ENCODE results near the gene RNF149.

RNF149 gene

DNA sequence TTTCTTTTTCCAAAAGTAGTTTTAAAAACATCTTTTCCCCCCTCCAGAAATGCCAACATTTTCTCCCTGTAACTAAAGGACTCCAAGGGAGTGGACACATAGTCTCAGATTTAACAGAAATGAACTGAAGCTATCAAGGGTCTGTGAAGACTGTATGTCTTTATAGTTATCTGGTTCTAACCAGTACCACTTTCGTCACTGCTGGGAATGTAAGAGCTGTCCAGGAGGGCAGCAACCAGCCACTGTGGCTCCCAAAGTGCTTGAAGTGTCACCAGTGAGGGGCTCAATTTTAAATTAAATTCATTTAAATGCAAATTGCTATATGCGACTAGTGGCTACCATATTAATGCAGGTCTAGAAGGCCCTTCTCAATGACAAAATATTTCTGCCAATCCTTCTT is 15.0 kb downstream of the RNF149 start:
- DNase-seq: no peak

DNA sequence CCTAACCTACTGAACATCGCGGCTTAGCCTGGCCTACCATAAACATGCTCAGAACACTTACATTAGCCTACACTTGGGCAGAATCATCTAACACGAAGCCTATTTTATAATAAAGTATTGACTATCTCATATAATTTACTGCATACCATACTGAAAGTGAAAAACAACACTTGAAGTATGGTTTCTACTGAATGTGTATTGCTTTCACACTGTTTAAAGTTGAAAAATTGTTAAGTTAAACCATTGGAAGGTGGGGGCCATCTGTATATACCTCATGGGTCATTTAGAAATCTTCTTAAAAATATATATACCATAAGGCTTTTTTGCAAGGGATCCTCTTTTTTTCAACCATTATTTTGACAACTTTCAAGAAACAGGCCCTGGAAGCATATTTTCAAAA is 16.5 kb downstream of the RNF149 start:
- no peak for DNase-seq

- no peak for DNase-seq
Measured at GRCh38 chr2:101290711-101291110, 17.8 kb downstream of the RNF149 start.

GRCh38 chr2:101287303-101287702 is 21.2 kb downstream of the RNF149 start:
- no peak for DNase-seq

DNA sequence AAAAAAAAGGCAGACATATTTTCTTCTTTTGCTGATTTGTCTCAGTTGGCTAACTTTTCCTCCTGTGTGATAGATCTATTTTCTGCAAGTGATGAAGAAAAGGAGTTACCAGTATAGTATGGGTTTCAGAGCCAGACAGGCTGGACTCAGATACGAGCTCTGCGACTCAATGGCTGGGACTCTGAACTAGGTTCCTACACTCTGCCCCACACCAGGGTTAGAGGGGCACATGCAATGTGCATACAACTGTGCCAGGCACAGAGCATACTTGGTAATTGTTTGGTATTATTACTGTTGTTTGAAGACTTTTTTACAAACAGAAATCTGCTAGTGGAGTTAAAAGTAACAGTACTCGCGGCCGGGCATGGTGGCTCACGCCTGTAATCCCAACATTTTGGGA is 21.8 kb downstream of the RNF149 start:
- no peak for DNase-seq

DNA sequence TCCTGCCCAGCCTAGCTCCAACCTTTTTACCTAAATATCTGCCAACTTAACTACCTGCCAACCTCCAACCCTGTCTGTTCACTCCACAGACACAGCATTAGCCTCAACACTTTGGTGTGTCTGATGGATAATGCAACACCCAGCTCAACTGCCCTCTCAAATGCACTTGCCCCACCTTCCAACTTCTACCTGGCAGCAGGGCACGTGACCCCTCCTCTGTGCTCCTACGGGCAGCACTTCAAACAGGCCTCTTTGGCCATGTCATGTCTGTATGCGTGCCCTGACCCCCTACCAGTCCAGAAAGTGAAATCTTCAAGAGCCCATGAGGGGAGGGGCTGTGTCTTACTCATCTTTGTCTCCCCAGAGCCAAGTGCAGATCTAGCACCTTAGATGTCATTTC is 25.5 kb downstream of the RNF149 start:
- DNase-seq: no peak

DNA sequence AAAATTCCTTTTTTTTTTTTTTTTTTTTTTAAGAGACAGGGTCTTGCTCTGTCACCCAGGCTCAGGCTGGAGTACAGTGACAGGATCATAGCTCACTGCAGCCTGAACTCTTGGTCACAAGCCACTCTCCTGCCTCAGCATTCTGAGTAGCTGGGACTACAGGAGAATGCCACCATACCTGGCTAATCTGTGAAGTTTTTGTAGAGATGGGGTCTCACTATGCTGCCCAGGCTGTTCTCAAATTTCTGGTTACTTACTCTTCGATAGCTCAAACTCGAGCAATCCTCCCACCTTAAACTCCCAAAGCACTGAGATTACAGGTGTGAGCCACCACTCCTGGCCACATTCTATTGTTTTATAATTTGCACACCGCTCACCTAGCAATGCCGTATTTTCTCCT is 27.0 kb downstream of the RNF149 start:
- no peak for DNase-seq

DNA sequence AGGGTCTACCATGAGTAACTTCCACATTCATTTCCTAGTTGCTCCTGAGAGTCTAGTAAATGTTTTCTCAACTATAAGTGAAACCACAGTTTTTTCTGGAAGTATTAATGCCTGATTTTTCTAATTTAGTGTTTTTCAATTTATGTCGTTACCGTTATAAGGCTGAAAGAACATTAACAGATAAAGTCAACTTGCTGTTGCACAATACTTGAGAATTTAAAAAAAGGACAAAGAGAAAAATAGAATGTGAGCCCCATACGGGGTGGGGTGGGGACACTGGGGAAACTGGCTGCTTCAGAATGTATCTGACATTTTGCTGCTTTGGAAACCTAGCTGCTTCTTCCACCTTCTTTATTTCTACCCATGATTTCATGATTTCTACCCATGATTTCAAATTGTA is 29.6 kb downstream of the RNF149 start:
- DNase-seq: no peak

- DNase-seq: no peak
Measured at GRCh38 chr2:101277111-101277510, 31.4 kb downstream of the RNF149 start.

DNA sequence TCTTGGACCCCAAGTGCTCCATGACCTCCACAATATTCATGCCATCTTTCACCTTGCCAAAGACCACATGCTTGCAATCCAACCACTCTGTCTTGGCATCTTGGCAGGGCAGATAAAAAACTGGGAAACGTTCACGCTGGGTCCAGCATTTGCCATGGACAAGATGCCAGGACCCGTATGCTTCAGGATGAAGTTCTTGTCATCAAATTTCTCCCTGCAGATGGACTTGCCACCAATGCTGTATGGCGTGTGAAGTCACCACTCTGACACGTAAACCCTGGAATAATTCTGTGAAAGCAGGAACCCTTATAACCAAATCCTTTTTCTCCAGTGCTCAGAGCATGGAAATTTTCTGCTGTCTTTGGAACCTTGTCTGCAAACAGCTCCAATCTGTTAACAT is 34.4 kb downstream of the RNF149 start:
- no peak for DNase-seq

DNA sequence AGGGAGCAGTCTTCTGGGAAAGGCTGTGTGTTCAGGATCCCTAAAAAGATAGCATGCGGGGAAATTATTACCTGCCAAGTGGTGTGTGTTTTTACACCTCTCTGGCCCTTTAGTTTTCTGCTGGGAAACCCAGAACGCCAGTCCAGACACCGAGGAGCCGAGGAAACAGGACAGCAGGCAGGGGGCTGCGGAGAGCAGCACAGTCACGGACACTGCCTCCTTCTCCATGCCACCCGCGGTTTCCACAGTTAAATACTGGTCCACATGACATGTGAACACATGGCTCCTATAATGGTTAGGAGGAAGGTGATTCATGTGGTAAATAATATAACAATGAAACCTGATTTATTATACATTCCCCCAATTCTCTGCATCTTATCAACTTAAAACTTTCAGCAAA is 35.4 kb downstream of the RNF149 start:
- DNase-seq: no peak

- DNase-seq: no peak
Measured at GRCh38 chr2:101272045-101272784, 36.3 kb downstream of the RNF149 start.

- DNase-seq: no peak
Measured at GRCh38 chr2:101270700-101271259, 37.7 kb downstream of the RNF149 start.

DNA sequence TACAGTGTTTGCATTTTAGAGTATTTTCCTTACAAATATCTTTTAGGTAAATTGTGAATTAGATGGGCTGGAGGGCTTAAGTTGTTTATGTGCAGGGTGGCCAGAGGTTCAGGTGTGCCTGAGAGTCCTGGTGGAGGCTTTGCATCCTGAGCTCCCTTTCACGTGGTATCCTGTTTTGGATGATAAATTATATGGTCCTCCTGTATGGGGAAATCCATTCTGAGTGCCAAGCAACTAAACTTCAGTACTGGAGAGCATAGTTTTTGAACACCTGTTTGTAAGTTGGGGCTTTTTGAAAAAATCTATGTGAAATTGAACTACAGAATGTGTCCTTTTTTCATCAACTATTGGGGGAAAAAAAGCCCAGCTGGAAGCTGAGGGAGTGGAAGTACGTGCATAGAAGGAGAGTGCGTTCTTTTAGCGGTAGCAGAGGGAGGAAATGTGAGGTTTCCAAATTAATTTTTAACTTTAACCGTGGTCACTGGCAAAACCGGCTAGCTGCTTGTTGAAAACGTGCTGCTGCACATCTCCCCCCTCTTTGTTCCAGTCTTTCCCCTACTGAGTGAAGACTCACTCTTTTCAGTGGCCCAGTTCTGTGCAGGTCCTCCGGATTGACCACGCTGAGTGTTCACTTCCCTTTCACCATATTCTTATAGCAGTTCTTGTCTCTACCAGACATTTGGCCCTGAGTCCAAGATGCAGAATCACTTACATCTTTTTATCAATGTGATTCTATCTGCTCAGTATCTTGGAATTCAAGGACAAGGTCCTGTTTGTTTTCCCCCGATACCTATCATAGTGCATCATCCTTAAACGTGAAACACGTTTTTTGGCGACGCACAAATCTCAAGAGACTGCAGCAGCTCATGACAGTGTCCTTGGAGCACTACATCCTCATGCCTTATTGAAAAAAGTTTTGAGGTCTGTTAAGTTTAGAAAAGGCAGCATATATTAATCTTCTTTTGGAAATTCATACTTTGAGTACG is 40.5 kb downstream of the RNF149 start:
- no peak for DNase-seq

- DNase-seq: no peak
Measured at GRCh38 chr2:101265893-101266499, 42.5 kb downstream of the RNF149 start.

DNA sequence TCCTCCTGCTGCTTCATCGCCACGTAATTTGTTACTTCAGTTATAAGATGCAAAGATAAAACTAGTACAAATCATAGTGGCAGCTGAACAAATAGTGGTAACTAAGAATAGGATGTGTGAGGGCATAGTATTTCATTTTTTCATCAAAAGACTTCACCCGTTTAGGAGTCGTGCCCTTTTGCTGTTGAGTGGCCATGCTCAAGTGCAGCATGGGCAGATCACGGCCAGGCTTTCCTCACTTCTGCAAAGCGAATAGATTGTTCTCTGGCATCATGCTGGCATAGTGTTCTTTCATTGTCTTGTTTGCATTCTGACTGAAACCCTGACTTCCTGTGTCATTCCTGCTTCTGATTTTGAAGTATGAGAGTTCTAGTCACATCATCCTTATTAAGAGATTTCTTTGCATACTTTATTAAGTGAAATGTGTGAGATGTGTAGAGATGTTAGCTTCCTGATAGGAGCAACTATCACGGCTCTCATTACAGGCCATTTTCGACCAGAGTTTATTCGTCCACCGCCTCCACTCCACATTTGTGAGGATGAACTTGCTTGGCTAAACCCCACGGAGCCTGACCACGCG is 44.1 kb downstream of the RNF149 start:
- no peak for DNase-seq

DNA sequence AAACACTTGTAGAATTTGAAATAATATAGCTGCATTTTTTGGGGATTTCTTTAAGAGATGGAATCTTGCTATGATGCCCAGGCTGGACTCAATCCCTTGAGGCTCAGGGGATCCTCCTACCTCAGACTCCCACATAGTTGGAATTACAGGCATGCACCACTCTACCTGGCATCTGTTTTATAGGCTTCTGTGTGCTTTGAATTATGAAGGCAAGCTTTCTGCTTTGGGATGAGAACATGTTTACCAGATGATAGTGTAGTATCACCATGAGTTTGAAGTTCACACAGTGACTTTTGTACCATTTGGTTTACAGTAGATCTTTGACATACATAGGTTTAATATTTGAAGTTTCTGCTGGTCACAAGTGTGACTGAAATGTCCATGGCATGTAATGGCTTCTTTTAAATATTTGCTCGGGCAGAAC is 45.1 kb downstream of the RNF149 start:
- DNase-seq: no peak

DNA sequence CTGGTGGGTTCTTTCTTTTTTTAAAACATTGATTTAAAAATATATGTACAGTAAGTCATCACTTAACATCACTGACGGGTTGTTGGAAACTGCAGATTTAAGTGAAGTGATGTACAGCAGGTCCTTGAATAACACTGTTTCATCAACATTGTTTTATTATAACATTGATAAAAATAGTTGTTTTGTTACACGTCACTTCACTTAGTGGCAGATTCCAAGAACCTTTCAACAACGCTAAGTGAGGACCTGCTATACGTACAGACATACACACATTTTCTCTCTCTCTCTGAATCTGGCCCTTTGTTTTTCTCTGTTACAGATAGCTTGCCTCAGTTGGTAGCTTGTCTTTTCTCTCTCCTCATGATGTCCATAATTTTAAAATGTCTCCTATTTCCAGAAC is 46.4 kb downstream of the RNF149 start:
- no peak for DNase-seq

GRCh38 chr2:101258804-101259203 is 49.7 kb downstream of the RNF149 start:
- DNase-seq: no peak

DNA sequence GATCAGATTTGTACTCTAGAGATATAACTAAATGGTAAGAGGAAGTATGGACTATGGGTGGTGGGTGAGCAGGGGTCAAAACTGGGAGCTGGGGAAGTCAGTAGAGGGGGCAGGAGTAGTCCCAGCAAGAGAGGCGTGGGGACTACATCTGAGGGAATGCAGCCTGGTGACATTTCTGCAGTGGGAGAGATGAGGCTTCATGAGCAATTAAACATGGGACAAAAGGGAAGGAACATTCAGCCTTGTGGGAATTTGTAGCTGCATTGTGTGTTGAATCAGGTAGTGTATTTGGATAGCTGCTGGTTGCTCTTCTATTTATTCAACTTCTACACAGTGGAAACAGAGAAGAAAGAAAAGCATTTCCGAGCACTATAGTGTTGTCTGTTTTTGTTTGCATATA is 52.2 kb downstream of the RNF149 start:
- DNase-seq: no peak

DNA sequence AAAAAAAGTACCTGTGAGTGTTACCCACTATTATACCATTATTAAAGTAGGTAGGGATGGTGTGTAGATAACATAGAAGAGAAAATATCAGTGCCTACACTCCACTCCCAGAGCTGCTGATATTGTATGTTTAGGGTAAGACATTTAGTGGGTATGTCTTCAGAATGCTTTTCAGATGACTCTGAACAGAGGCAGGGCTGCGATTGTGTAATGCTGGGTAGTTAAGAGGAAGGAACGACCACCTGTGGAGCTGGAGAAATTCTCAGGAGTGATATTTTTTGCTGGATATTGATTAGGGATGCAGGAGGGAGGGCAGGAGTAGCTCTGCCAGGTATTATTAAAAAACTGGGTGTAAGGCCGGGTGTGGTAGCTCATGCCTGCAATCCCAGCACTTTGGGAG is 53.0 kb downstream of the RNF149 start:
- DNase-seq: no peak

DNA sequence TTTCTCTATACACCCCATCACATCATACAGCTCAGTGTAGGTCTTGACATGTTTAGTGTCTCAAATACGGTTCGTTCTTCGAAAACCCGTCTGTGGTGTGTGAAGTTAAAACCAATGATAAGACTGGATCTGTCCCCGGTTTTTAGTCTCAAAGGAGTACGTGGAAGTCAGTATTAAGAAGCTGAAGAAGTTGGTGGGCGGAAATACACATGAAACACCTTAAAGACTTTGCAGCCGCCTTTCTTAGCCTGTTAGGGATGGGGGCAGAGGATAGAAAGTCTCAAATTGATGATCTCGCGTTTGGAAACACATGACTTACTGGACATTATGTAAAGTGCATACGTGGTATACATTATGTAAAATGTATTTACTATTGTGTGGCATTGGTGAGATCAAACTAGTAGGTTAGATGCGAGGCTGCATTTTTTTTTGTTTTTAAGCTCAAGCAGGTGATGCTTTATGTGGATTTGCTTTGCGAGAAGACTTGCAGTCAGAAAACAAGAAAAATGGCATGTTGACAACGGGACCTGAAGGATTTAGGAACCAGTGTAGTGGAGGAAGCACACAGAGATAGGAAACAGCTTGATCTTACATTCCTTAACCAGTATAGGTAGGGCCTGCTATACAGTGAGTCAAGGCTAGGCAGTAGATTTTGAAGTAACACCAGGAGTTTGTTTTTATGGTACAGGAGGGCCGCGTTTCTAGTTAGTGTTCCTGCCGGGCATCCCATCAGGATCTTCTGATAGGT is 54.6 kb downstream of the RNF149 start:
- no peak for DNase-seq
